Measurements from ENCODE around the gene HCN2.

Gene HCN2

DNA sequence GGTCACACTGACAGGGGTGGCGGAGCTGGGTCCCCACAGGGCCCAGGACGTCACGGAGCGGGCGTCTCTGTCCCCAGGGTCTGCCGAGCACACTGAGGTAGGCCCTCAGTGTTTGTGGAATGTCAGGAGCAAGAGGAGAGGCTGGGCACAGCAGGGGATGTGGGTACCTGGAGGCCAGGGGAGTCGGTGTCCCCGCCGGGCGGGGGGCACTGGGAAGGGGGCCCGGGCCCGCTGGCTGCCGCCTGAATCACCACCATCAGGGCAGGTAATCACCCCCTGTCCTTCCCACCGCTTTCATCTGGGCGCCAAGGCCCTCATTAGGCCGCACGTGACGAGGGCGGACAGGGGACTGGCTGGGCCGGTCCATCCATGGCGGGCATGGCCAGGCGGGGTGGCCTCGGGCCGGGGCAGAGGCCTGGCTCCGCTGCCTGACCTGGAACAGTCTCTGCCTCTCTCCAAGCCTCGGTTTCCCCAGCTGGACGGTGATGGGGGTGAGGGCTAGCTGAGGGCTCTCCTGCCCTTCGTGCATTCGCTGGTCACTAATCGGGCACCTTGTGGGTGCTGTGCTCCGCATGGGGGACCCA lies 51.0 kb downstream of the HCN2 start:
- no peak for DNase-seq (ENCODE audit: low spot score)

DNA sequence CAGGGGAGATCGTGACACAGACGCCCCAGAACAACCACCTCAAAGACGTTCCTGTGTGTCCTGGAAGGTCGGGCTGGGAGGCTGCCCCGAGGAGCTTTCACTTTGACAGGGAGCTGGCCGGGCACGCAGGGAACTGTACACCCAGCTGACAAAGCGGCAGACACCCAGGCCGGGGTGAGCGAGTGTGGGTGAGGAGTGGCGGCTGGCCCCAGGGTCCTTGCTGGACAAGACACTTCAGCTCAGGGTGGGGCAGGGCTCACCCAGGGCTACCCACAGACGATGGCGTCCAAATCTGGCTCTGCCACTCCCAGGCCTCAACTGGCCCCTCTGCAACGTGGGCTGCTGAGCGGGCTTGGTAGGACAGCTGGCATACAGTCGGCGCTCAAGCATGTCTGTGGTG lies 52.0 kb downstream of the HCN2 start:
- DNase-seq (ENCODE audit: low spot score) = no peak

DNA sequence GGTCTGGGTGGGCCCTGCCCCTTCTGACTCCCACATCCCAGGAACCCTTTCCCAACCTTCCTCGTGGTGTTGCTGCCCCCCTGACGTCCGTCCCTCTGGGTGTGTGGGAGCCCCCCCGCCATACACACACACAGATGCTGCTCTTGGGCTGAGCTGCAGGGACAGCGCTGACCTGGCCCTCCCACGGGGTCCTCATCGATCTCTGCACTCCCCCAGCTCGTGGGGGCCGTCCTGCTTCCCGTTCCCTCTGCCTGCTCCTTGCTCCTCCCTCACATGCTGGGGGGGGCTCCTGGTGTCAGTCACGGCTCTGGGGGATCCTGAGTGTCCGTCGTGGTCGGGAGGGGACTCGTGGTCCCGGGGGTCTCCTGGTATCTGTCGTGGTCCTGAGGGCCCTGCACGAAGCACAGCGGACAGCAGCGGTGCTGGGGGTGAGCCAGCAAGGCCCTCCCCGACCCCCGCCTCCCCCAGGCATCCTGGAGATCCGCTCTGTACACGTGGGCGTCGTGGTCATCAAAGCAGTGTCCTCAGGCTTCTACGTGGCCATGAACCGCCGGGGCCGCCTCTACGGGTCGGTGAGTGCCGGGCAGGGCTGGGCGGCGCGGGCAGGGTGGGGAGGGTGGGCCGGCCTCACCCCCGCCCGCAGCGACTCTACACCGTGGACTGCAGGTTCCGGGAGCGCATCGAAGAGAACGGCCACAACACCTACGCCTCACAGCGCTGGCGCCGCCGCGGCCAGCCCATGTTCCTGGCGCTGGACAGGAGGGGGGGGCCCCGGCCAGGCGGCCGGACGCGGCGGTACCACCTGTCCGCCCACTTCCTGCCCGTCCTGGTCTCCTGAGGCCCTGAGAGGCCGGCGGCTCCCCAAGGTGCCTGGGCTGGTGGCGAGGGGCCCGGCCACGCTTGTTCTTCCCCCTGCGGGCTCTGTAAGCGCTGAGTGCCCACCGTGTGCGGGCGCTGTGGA lies 53.4 kb downstream of the HCN2 start:
- no peak for DNase-seq (ENCODE audit: low spot score)

DNA sequence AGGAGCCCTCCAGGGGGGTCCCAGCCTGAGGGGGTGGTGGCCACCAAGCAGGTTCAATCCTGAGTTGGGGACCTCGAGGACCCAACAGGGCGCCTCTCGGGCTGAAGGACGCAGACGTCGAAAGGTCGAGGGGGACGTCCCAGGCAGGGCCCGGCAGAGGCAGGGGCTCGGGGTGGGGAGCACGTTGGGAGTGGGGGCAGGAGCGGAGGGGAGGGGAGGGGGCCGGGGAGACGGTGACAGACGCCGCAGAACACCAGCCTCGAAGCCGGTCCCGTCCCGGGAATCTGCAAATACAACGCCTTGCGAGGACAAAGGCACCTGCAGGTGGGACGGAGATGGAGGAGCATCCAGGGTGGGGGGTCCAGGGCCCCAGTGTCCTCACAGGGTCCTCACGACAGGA lies 54.1 kb downstream of the HCN2 start:
- no peak for DNase-seq (ENCODE audit: low spot score)

DNA sequence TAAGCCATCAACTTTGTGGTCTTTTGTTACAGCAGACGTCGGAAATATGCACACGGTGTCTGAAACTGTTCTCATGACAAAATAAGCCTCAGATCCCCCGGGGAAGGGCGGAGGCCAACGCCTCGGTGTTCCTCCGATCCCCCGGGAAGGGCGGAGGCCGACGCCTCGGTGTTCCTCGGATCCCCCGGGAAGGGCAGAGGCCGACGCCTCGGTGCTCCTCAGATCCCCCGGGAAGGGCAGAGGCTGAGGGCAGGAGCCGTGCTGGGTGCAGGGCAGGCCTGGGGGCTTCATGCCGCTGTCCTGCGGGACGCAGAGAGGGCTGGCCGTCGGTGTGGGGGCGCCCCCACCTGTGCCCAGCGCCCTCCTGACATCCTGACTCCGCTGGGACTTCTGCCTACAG lies 54.7 kb downstream of the HCN2 start:
- no peak for DNase-seq (ENCODE audit: low spot score)

DNA sequence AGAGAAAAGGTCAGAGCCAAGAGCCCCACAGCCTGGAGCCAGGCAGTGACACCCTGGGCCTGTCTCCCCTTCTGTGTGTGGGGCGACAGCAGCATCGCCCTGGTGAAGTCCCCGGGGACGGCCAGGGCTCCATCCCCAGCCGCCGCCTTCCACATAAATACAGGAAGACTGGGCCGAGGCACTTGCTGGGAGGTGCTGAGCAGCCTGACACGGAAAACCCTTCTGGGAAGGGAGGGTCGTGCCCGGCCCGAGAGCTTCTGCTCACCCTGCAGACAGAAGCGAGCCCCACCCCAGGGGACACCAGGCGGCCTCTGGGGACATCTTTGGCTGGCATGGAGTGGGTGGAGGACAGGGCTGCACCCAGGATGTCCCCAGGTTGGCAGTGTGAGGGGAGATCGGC lies 55.1 kb downstream of the HCN2 start:
- no peak for DNase-seq (ENCODE audit: low spot score)

DNA sequence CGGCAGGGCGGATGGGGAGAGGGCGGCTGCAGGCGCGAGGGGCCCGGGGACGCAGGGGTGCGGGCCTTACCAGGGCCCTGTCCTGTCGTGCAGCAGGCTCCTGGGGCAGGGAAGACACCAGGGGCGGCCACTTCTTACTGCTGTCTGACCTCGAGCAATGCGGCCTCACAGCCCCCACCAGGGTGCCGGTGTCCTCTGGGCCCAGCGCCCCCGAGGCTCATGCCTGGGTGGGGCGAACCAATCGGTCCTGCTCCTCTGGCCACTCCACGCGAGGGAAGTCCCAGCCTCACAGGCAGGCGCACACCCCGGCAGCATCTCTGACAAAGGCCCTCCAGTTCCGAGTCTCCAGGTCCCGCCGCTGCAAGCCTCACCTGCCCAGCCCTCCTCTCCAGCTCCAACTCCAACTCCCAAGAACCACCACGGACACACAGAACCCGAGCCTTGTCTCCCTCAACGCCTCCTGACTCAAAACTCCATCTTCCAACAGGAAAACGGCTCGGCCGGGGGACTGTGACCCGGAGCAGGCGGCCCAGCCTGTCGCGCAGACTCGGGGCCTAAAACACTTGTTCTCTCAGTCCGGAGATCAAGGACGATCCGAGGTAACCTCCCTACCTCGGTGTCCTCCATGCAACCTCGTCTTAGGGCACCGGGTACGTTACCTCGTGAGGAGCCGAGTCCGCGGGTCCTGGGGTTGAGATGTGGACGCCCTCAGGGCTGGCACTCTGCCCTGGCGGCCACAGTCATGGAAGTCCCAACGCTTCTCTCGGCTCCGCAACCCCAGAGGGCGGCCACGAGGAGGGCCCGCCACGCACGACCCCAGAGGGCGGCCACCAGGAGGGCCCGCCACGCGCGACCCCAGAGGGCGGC lies 56.5 kb downstream of the HCN2 start:
- no peak for DNase-seq (ENCODE audit: low spot score)

DNA sequence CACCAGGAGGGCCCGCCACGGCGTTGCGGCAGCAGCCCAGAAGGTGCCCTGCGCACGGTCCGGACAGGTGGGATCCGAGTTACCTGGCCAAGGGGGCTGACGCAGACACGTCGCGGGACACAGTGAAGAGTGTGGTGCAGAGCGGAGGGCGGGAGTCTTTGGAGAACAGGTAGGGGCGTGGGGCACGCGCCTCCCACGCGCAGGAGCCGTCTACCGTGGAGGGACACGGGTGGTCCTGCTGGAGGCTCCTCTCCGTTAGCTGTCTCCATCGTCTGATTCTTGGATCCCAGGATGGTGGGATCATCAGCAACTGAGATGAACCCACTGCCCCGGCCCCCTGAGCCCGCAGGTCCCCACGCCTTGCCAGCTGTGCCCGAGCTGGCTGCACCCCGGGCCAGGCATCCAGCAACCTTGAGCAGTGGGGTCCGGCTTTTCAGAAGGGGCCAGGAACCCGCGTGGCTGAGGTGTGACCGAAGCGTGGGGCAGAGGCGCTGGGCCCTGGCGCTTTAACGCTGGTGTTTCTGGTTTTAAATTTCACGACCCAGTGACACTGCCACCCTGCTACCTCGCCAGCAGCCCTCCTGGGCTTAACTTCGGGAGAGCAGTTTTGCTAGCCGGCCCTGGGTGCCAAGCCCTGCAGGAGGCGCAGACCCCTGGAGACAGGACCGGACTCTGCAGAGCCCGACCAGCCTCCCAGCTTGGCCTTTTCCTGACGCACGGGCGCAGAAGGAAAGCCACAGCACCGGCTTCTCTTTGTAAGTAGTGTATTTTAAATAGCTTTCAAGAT lies 57.3 kb downstream of the HCN2 start:
- DNase-seq (ENCODE audit: low spot score) = no peak

DNA sequence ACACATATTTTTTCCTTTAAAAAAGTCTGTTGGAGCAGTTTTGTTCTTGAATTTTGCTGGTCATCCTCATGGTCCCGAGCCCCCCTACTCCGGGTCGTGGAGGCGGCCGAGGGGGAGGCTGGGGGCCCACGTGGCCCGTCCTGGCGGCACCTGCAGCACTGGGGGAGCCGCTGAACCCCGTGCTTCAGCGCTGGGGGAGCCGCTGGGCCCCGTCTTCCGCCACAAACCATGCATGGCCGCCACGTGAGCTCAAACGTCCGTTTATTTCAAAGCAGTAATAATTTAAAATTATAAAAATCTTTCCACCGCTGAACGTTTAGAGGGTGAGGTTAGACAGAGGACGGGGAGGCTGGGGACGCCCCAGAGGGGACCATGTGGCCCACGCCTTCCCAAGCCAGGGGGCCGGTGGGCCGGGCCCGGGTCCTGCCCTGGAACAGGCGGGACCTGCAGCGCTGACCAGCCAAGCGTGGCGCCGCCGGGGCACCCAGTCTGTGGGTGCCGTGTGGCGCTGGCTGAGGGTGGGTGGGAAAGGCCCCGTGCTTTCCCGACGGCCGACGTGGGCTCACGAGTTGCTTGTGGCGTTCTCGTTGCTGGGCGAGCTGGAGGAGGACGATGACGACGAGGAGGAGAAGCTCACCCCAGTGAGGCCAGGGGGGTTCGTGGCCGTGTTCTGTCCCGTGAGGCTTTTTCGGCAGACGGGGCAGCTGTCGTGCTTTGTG lies 58.0 kb downstream of the HCN2 start:
- DNase-seq (ENCODE audit: low spot score) = no peak

DNA sequence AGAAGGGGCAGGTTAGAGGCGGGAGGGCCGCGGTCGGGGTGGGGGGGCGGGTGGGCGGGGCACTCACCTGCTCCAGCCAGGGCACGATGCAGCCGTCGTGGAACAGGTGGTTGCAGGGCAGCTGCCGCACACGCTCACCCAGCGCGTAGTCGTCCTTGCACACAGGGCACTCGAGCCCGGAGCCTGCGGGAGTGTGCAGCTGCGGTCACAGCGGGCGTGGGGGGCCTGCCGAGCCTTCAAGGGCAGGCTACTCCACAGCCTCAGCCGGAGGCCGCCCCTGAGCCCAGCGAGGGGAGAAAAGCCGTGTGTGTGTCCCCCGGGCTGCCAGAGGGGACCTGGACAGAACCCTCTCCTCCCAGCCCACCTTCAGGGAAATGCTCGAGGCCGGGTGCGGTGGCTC lies 58.6 kb downstream of the HCN2 start:
- no peak for DNase-seq (ENCODE audit: low spot score)

DNA sequence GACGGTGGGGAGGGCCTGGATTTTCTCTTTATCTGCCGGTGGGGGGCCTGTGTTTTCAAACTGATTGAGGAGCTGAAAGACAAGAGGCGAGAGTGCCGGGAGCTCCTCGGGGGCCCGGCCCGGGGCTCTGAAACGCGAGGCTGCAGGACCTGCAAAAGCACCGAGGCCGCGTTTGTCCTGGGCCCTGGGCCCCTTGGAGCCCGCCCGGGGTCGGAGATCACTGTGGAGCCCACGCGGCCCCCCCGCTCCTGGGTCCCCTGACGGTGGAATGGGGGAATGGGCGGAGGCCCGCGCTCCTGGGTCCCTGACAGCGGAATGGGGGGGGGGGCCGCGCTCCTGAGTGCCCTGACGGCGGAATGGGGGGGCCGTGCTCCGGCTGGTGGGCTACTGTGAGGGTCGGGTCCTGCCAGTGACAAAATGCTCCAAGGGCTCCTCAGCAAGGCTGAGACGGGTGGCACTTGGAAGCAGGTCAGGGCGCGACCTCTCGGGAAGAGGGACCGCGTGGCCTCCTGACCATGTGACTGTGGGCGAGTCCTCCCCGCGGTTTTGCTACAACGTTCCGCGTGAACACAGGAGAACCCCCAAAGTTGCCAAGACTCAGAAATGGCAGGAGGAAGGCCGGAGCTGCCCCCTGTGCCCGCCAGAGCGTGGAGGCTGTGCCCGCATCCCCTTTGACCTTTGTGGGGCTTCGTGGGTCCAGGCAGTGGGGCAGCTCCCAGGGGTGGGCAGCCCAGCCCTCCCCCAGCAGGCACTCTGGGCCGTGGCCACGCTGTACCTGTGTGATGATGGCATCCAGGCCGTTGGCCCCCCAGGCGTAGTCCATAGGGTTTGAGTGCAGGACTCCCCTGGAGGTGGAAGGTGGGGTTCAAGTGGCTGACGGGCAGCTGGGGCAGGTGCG lies 59.5 kb downstream of the HCN2 start:
- DNase-seq (ENCODE audit: low spot score) = no peak

DNA sequence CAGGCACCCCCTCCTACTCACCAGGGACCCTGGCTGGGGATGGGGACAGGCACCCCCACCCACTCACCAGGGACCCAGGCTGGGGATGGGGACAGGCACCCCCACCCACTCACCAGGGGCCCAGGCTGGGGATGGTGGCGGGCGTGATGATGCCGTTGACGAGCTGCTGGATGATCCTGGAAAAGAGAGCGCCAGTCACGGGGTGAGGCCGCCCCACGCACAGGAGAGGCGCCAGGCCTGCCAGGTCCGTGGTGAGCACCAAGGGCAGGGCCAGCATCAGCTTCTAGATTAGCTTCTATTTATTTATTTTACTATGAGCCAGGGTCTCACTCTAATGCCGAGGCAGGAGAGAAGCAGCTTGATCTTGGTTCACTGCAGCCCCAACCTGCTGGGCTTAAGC lies 60.4 kb downstream of the HCN2 start:
- DNase-seq (ENCODE audit: low spot score) = no peak

DNA sequence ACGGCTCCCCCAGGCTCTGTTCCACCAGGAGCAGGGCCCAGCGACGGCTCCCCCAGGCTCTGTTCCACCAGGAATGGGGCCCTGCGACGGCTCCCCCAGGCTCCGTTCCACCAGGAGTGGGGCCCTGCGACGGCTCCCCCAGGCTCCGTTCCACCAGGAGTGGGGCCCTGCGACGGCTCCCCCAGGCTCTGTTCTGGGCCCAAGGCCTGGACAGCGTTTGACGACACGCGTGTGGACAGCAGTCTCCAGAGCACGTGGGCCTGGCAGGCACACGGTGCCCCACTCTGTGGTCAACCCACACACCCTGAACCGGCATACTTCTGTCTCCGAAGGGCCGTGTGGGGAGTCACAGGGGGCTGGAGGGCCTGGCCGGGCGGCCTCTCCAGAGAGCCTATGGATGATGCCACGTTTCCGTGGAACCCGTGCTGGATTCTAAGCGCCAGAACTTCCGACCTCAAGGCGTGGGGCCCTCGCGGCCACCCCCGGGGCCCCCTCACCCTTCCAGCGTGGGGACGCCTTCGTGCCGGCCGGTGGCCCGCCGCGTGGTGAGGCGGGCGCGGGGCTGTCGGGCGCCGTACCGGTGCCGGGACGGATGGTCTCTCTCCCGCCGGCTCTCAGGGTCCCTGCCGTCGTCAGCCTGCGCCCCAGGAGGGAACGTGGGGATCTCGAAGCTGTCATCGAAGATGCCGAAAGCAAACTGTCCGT lies 61.6 kb downstream of the HCN2 start:
- DNase-seq (ENCODE audit: low spot score) = no peak

DNA sequence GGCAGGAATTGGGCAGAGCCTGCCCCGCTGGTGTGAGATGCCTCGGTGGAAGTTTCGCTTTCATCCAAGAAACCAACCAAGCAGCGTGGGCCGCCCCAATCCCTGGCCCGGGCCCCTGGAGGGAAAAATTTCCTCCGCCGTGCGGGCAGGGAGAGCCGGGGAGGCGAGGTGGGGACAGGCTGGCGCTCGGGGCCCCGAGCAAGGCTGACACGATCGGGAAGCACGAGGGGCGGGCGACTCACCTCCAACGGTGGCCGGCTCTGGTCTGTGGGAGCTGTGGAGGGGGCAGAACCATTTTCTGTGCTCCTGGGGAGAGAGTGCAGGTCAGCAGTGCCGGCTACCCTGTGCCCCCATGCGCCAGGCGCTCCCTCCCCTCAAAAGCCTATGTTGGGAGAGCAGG lies 62.3 kb downstream of the HCN2 start:
- DNase-seq (ENCODE audit: low spot score) = no peak

DNA sequence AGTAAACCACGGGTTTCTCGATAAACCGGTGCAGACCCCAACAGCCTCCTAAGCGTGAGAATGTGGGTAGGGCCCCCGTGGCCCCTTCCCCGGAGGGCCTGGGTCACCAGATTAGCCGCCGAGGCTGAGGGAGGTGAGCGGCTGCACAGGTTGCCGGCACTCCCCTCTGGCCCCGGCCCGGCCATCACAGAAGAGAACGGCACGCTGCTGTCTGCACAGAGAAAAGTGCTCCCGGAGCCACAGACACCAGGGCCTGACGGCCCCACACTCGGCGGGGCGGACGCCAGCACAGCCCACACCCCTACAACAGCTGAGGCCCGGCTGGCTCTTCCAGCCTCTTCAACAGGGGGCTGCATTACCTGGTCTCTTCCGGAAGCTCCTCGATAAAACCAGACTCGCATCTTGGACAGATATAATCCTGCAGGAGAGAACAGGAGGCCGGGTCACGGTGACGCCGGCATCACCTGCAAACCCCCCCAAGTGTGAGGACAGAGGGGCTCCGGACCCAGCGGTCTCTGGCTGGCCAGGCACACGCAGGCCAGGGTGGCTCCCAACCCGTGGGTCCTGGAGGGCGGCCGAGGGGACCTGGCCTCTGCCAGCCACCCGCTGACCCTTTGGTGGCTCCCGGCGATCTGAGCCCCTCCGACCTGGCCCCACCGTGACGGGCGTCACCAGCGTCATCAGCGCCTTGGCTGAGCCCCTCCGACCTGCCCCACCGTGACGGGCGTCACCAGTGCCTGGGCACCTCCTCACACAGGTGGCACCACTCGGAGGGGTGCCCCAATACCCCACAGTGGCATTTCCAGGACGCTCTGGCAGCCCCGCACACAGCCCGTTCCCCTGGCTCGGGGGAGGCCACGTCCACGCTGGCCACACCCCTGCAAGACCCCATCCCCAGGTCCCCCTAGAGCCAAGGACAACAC lies 63.0 kb downstream of the HCN2 start:
- DNase-seq (ENCODE audit: low spot score) = no peak

DNA sequence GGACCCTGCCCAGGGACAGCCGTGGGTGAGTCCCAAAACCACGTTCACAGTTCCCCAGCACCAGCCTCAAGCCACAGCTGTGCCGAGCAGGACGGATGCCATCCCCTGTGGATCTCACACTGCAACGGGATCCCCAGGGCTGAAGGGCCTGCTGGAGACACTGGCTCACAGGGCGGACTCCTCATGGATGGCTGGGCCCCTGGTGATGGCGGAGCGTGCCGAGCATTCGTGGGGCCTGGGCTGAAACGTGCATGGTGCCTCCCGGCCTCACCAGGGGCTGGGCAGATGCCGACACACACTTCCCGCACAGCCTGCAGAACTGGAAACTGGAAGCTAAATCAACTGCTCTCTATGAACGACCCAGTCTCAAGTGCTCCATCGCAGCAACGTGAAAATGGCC lies 63.7 kb downstream of the HCN2 start:
- no peak for DNase-seq (ENCODE audit: low spot score)

DNA sequence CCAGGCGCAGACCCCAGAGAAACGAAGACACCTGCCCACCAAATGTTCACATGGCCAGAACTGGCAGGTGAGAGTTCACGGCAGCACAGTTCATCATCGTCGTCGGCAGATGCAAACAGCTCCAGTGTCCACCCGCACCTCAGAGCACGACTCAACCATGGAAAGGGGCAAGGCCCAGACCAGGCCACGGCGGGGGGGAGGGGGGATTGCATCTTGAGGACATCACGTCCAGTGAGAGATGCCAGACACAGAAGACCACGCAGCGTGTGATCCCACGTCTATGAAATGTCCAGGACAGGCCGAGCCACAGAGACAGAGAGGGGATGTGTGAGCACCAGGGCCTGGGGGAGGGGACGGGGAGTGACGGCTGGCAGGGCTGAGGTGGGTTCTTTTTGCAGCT lies 66.0 kb downstream of the HCN2 start:
- DNase-seq (ENCODE audit: low spot score) = no peak

DNA sequence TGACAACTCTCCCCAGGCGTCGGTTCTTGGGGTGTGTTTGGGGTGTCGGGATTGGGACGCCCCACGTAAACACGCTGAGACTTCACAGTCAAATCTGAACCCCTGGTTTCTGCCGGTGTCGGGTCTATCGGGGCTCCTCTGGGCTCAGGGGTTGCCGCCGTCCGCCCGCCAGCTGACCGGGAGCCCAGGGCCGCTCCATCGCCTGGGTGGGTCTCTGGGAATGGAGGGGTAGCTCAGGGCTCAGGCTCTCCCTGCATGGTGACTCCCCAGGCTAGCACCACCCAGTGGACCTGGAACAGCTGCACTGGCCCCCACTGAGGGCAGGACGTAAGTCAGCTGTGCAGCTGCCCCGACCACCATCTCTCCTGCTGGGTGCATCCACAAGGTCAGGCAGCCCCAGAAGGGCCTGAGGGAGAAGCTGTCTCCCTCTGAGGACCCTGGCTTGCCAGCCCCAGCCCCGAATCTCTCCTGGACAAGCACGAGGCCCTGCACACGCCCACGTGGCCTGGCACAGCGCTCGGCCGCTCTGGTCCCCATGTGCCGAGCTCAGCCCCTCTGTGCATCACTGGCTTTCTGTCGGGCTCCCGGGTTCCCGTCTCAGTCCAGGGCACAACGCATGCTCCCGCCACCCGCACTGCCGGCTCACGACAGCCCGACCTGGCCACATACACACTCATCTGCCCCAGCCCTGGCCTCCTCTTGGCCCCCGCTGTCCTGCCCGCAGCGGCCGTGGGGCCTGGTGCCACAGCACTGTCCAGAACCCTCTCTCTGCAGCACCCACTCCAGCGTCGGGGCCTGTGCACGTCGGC lies 67.3 kb downstream of the HCN2 start:
- DNase-seq (ENCODE audit: low spot score) = no peak
